HepG2 (cell line): ENCODE data around the gene EFNA2. TPM values are rescaled to one million over a fixed set of nuclear protein-coding genes. Genes with fewer than 3 reads are reported as not detected.

Source experiments
- ATAC-seq: fragments of 200-7000 bp; cut with Tn5 transposase; 3 replicates; pipeline ENCODE4 v1.9.1; 2020; ENCODE audit warnings: mild to moderate bottlenecking, moderate library complexity
- BruUV-seq: library from RNA; stranded (reverse); fragments of 400-500 nt; replicated peaks from 2 replicates; lab custom pipeline; 2021; lab: Mats Ljungman, UMichigan
- CTCF ChIA-PET: fragments of 300-600 bp; formaldehyde crosslinking; extraction: SDS; loops from one replicate; lab custom pipeline; 2021; ENCODE audit warnings: low total read pairs, inconsistent platforms, low intra/inter-chr PET ratio; lab: Yijun Ruan, JAX
- POLR2A ChIA-PET: fragments of 350-600 bp; sonication (Branson Sonifier 250); formaldehyde crosslinking; loops from one replicate; lab custom pipeline; 2020; ENCODE audit warnings: antibody characterized with exemption, inconsistent platforms; lab: Yijun Ruan, JAX
- DNase-seq: peaks from one replicate; pipeline ENCODE4 v3.0.0-alpha.2; 2015; ENCODE audit warnings: low spot score
- FAIRE-seq: peaks from 3 replicates; lab custom pipeline; 2011; peaks lifted over from hg19 to GRCh38; lab: Jason Lieb, UNC
- H2AFZ ChIP-seq: one replicate; pipeline ENCODE4 v1.6.1; 2011; ENCODE audit warnings: low read length, inconsistent platforms
- H3K27ac ChIP-seq: fragments of 300-600 bp; 3 replicates; pipeline ENCODE4 v1.8.0; 2011; ENCODE audit warnings: mixed run types, mild to moderate bottlenecking, mixed read lengths, low read length, inconsistent platforms; ENCODE audit not compliant: insufficient read depth; ENCODE audit errors: extremely low read length
- H3K27me3 ChIP-seq, 2 experiments: fragments of 200-600 bp in 1 of 2; 2 replicates in 1 of 2; 3 replicates in 1 of 2; pipeline versions ENCODE4 v1.6.0 to v1.8.0; 2011; ENCODE audit warnings: low read length in 2 of 2, mild to moderate bottlenecking in 2 of 2, moderate library complexity in 2 of 2, inconsistent platforms in 1 of 2; ENCODE audit not compliant: insufficient read depth in 2 of 2, control insufficient read depth in 1 of 2
- H3K36me3 ChIP-seq, 2 experiments: fragments of 200-600 bp in 1 of 2; replicated peaks in 1 of 2; 2 replicates in 1 of 2; 3 replicates in 1 of 2; pipeline versions ENCODE4 v1.5.1 to v1.8.0; 2011; ENCODE audit warnings: low read length in 2 of 2, inconsistent platforms in 1 of 2; ENCODE audit not compliant: insufficient read depth in 2 of 2, control insufficient read depth in 1 of 2
- H3K4me1 ChIP-seq: 2 replicates; pipeline ENCODE4 v1.5.1; 2012; ENCODE audit warnings: low read length, inconsistent platforms; ENCODE audit not compliant: insufficient read depth
- H3K4me2 ChIP-seq: 2 replicates; pipeline ENCODE4 v1.6.0; 2011; ENCODE audit warnings: low read depth, low read length, inconsistent platforms
- H3K4me3 ChIP-seq, 3 experiments: fragments of 200-600 bp in 1 of 3; sonication (generic), shearing (Covaris generic) in 1 of 3; replicated peaks in 1 of 3; 2 replicates each; pipeline ENCODE4 v1.5.1; 2011 to 2016; ENCODE audit warnings: low read length in 3 of 3, inconsistent platforms in 2 of 3, low read depth in 2 of 3, mild to moderate bottlenecking in 2 of 3, control low read depth in 1 of 3, mixed read lengths in 1 of 3; ENCODE audit not compliant: insufficient read depth in 1 of 3
- H3K79me2 ChIP-seq: one replicate; pipeline ENCODE4 v1.6.1; 2011; ENCODE audit warnings: low read length, inconsistent platforms; ENCODE audit not compliant: insufficient read depth
- H3K9ac ChIP-seq: 2 replicates; pipeline ENCODE4 v1.6.0; 2011; ENCODE audit warnings: mild to moderate bottlenecking, low read depth, low read length, inconsistent platforms; ENCODE audit not compliant: insufficient read depth
- H3K9me3 ChIP-seq: 2 replicates; pipeline ENCODE4 v1.5.1; 2012; ENCODE audit warnings: mild to moderate bottlenecking, low read length
- H4K20me1 ChIP-seq: 2 replicates; pipeline ENCODE4 v1.6.0; 2011; ENCODE audit warnings: inconsistent platforms, mild to moderate bottlenecking, low read length, moderate library complexity; ENCODE audit not compliant: insufficient read depth
- CAMTA2 ChIP-seq: sonication (generic); formaldehyde crosslinking; IDR thresholded peaks from 2 replicates; pipeline ENCODE4 v1.4.0; 2020; ENCODE audit warnings: mild to moderate bottlenecking, missing genetic modification reagents, borderline replicate concordance
- GTF3A ChIP-seq: sonication (generic); formaldehyde crosslinking; conservative IDR thresholded peaks from 2 replicates; pipeline ENCODE4 v1.4.0; 2020; ENCODE audit warnings: mild to moderate bottlenecking, missing genetic modification reagents
- HMG20A ChIP-seq: IDR thresholded peaks from 2 replicates; pipeline ENCODE4 v1.6.1; 2016; ENCODE audit warnings: borderline replicate concordance
- PAF1 ChIP-seq: IDR thresholded peaks from 2 replicates; pipeline ENCODE4 v1.6.1; 2016; ENCODE audit warnings: missing genetic modification reagents, missing compliant biosample characterization
- PRDM15 ChIP-seq: sonication (generic); formaldehyde crosslinking; IDR thresholded peaks from 2 replicates; pipeline ENCODE4 v1.4.0; 2020; ENCODE audit warnings: missing genetic modification reagents
- TEAD3 ChIP-seq: optimal IDR thresholded peaks from 2 replicates; pipeline ENCODE3; 2016; ENCODE audit warnings: borderline replicate concordance
- ZBTB33 ChIP-seq: sonication (generic); formaldehyde crosslinking; IDR thresholded peaks from 2 replicates; pipeline ENCODE4 v1.4.0; 2020; ENCODE audit warnings: missing genetic modification reagents
- ZFAT ChIP-seq: sonication (generic); formaldehyde crosslinking; conservative IDR thresholded peaks from 2 replicates; pipeline ENCODE4 v1.8.1; 2023; ENCODE audit warnings: missing genetic modification reagents, inconsistent platforms
- ZNF629 ChIP-seq: sonication (generic); formaldehyde crosslinking; conservative IDR thresholded peaks from 2 replicates; pipeline ENCODE4 v1.5.0; 2020; ENCODE audit warnings: missing genetic modification reagents
- WGBS: methylation state at CpG from one replicate; pipeline ENCODE4 v1.1.6; 2017; ENCODE audit warnings: low lambda C conversion rate; 5-methylcytosine and 5-hydroxymethylcytosine counted together
- in situ Hi-C: cut with HindIII; loops from 2 replicates; pipeline ENCODE4 v1.10.0; 2017; ENCODE audit warnings: low pct_unique_long_range_greater_than_20kb; ENCODE audit not compliant: extremely low pct_ligation_motif_present
- intact Hi-C: fragments of 100-400 bp; cut with micrococcal nuclease; formaldehyde crosslinking; loops from one replicate; pipeline ENCODE4 v1.10.0; 2022; ENCODE audit not compliant: unreplicated experiment
- polyA plus RNA-seq, 8 experiments: library from polyadenylated mRNA; depleted of rRNA in 3 of 8; stranded (reverse) in 7 of 8; unstranded in 1 of 8; fragments of >200 nt; fragmentation: Illumina TruSeq in 4 of 8; extraction: Trizol in 4 of 8; gene quantifications; 2 replicates each; pipeline versions ENCODE4 v1.2.1 to v1.2.3, GENCODE V29; 2011 to 2016; ENCODE audit warnings: low read depth in 4 of 8, missing spikeins in 1 of 8, mixed read lengths in 1 of 8; ENCODE audit not compliant: insufficient read depth in 1 of 8
- total RNA-seq, 5 experiments: library from RNA; depleted of rRNA; stranded (reverse); fragments of >200 nt; fragmentation: Illumina TruSeq; extraction: Trizol; gene quantifications; 2 replicates each; pipeline ENCODE4 v1.2.3, GENCODE V29; 2016; ENCODE audit warnings: low read depth in 1 of 5

EFNA2 gene
- total and polyA plus RNA-seq, 2 of the 13 experiments (the other 11 are each of a cell fraction or from before 2014, with no cell fraction given) = 6.0 to 9.9 TPM

GRCh38 chr19:1307320-1307719 is 21.6 kb downstream of the EFNA2 start:
- Histone ChIP-seq H3K4me2 (no peak overlapping the region), H3K79me2 (no peaks in the 10 kb centered on the region), H3K4me1 (peaks cover 50% of the 10 kb centered on the region), H4K20me1 (no peaks in the 10 kb centered on the region), H3K36me3 (no peaks in the 10 kb centered on the region), H2AFZ (no peak overlapping the region), H3K9me3 (no peaks in the 10 kb centered on the region), H3K27me3 (peaks cover 0 to under 1% of the 10 kb centered on the region in 2 experiments; a peak in 1 of 5 replicates), H3K4me3 (no peak overlapping the region), H3K27ac (no peak overlapping the region), H3K9ac (no peak overlapping the region)
- 92% methylated on average over 28 of the region's 38 CpGs for WGBS
- DNase-seq (no peak), ATAC-seq (no peak), FAIRE-seq (no peak)
- no TSS peak for BruUV-seq
- intact Hi-C loops = no loop called here
- ChIA-PET CTCF (no interaction called here), POLR2A (interaction anchor here (1.2 to 1.8 kb wide), 2 partner anchors 17 to 38 kb away, joined by 3 to 4 read pairs; partner anchors contain the start of gene CIRBP)
- TF ChIP-seq PAF1 (no peak), ZBTB33 (CRISPR knock-in tag) (0 out of 2 replicates have a peak, but pooled peaks have one; percentile 24), TEAD3 (no peak), ZNF629 (CRISPR knock-in tag) (no peak), CAMTA2 (CRISPR knock-in tag) (no peak), GTF3A (CRISPR knock-in tag) (no peak)
- in situ Hi-C loops = no loop called here

- Histone ChIP-seq H3K27ac (no peak overlapping the region), H3K9ac (no peak overlapping the region), H4K20me1 (no peaks in the 10 kb centered on the region), H3K4me1 (peaks cover 52% of the 10 kb centered on the region), H3K4me3 (no peak overlapping the region), H3K9me3 (no peaks in the 10 kb centered on the region), H3K4me2 (no peak overlapping the region), H3K79me2 (no peaks in the 10 kb centered on the region), H3K36me3 (no peaks in the 10 kb centered on the region), H2AFZ (no peak overlapping the region), H3K27me3 (peaks cover 0 to 3% of the 10 kb centered on the region in 2 experiments; a peak in 1 of 5 replicates)
- ChIA-PET CTCF (no interaction called here), POLR2A (interaction anchor here (1.2 to 1.8 kb wide), 2 partner anchors 16 to 39 kb away, joined by 3 to 4 read pairs; partner anchors contain the start of gene CIRBP)
- no TSS peak for BruUV-seq
- no peak for ATAC-seq
- intact Hi-C loops = no loop called here
- no peak for FAIRE-seq
- in situ Hi-C loops = no loop called here
- DNase-seq = no peak
- WGBS = 38% methylated on average over 12 of the region's 20 CpGs
- TF ChIP-seq PRDM15 (peak; percentile 50; the same call in 1 of the 2 replicates), ZFAT (no peak), HMG20A (CRISPR knock-in tag) (no peak)
These were observed 22.2 kb downstream of the EFNA2 start for GRCh38 chr19:1307755-1308303.
